ENCODE data around the gene TLCD4. TPM values are rescaled to one million over a fixed set of nuclear protein-coding genes. Genes with fewer than 3 reads are reported as not detected.
A peak's percentile ranks its signal among the peaks of the same experiment; 100 is the strongest.

TLCD4 gene
- total and polyA plus RNA-seq, 2 of the 13 experiments (the other 11 are each of a cell fraction or from before 2014, with no cell fraction given), result 4.7 to 14.5 TPM

DNA sequence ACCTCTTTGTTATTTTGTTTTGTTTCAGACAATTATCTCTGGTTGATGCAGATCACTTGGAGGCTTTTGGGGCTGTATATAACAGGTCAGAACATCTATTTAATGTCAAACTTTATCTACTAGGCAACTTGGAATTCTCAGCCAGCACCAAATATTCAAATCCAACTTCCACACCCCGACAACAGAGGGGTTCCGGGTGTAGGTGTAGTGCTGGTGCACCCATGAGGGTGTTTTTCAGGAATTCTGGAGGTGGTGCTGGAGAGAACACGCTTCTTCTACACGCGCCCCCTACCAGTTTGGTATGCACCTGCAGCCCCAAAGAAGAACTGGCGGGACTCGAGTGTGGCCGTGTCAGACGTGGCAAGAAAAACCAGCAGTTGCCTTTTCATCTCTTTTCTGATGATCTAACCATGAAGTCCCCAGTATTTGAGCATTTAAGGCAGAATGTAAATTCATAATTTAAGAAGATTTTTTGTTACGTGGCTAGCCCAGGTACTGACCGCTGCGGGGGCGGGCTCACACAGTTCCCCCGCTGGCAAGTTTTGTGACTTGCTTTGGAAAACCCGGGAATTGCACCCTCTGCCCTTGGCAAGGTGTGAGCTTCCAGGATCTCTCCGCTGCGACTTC lies 462 bp upstream of the TLCD4 start (continued):
- TF ChIP-seq ZNF891 (CRISPR knock-in tag; IDR thresholded peaks at IDR 0.05), result no peak
- TF ChIP-seq ZNF230 (CRISPR knock-in tag; IDR thresholded peaks at IDR 0.05), result no peak
- TF ChIP-seq ZFP62 (CRISPR knock-in tag; IDR thresholded peaks at IDR 0.05), result no peak
- TF ChIP-seq NFIC (IDR thresholded peaks at IDR 0.05; ENCODE audit: low read length), result no peak
- no peak for TF ChIP-seq NR2F6 (IDR thresholded peaks at IDR 0.05)
- peak; percentile 28; the same call in 1 of the 2 replicates for TF ChIP-seq NR2F6 (CRISPR knock-in tag; IDR thresholded peaks at IDR 0.05)
- no peak for TF ChIP-seq TCF12 (IDR thresholded peaks at IDR 0.05)
- no peak for TF ChIP-seq TCF12 (CRISPR knock-in tag; IDR thresholded peaks at IDR 0.05)
- TF ChIP-seq TEAD3 (CRISPR knock-in tag; optimal IDR thresholded peaks at IDR 0.05; ENCODE audit: borderline replicate concordance), result peak; percentile 95
- TF ChIP-seq ZNF501 (CRISPR knock-in tag; IDR thresholded peaks at IDR 0.05), result peak; percentile 60
- TF ChIP-seq ZNF234 (CRISPR knock-in tag; conservative IDR thresholded peaks at IDR 0.05), result no peak
- 0 out of 3 replicates have a peak, but pooled peaks have one; percentile 13 for TF ChIP-seq MXI1 (IDR thresholded peaks at IDR 0.05; ENCODE audit: borderline replicate concordance, low read depth, low read length)
- no peak for TF ChIP-seq NONO (IDR thresholded peaks at IDR 0.05)
- TF ChIP-seq NONO (CRISPR knock-in tag; conservative IDR thresholded peaks at IDR 0.05), result peak; percentile 59; the same call in 1 of the 2 replicates
- TF ChIP-seq ZNF362 (CRISPR knock-in tag; IDR thresholded peaks at IDR 0.05; ENCODE audit: borderline replicate concordance), result no peak
- TF ChIP-seq ZNF3 (CRISPR knock-in tag; IDR thresholded peaks at IDR 0.05), result no peak
- TF ChIP-seq ZNF180 (CRISPR knock-in tag; IDR thresholded peaks at IDR 0.05; ENCODE audit: borderline replicate concordance, low read depth), result no peak
- TF ChIP-seq, protein P1, sequence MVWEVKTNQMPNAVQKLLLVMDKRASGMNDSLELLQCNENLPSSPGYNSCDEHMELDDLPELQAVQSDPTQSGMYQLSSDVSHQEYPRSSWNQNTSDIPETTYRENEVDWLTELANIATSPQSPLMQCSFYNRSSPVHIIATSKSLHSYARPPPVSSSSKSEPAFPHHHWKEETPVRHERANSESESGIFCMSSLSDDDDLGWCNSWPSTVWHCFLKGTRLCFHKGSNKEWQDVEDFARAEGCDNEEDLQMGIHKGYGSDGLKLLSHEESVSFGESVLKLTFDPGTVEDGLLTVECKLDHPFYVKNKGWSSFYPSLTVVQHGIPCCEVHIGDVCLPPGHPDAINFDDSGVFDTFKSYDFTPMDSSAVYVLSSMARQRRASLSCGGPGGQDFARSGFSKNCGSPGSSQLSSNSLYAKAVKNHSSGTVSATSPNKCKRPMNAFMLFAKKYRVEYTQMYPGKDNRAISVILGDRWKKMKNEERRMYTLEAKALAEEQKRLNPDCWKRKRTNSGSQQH (CRISPR knock-in tag; IDR thresholded peaks at IDR 0.05; ENCODE audit: low read depth), result 0 out of 2 replicates have a peak, but pooled peaks have one; percentile 8
- TF ChIP-seq, protein P2, sequence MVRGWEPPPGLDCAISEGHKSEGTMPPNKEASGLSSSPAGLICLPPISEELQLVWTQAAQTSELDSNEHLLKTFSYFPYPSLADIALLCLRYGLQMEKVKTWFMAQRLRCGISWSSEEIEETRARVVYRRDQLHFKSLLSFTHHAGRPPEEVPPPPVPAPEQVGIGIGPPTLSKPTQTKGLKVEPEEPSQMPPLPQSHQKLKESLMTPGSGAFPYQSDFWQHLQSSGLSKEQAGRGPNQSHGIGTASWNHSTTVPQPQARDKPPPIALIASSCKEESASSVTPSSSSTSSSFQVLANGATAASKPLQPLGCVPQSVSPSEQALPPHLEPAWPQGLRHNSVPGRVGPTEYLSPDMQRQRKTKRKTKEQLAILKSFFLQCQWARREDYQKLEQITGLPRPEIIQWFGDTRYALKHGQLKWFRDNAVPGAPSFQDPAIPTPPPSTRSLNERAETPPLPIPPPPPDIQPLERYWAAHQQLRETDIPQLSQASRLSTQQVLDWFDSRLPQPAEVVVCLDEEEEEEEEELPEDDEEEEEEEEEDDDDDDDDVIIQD (CRISPR knock-in tag; IDR thresholded peaks at IDR 0.05; ENCODE audit: low read depth), result 0 out of 2 replicates have a peak, but pooled peaks have one; percentile 19
- 0 out of 2 replicates have a peak, but pooled peaks have one; percentile 25 for TF ChIP-seq PAX8 (CRISPR knock-in tag; IDR thresholded peaks at IDR 0.05; ENCODE audit: borderline replicate concordance)
- no peak for TF ChIP-seq KDM4B (CRISPR knock-in tag; IDR thresholded peaks at IDR 0.05)
- no peak for TF ChIP-seq ZFP37 (CRISPR knock-in tag; IDR thresholded peaks at IDR 0.05; ENCODE audit: borderline replicate concordance)
- TF ChIP-seq MED1 (CRISPR knock-in tag; IDR thresholded peaks at IDR 0.05), result peak; percentile 6; the same call in 1 of the 2 replicates
- peak; percentile 30; the same call in 1 of the 2 replicates for TF ChIP-seq GATAD1 (CRISPR knock-in tag; IDR thresholded peaks at IDR 0.05)
- 0 out of 2 replicates have a peak, but pooled peaks have one; percentile 49 for TF ChIP-seq GATAD2A (CRISPR knock-in tag; IDR thresholded peaks at IDR 0.05)
- no peak for TF ChIP-seq PRMT3 (CRISPR knock-in tag; IDR thresholded peaks at IDR 0.05; ENCODE audit: borderline replicate concordance, low read depth)
- peak; percentile 34; the same call in 1 of the 2 replicates for TF ChIP-seq ZNF614 (CRISPR knock-in tag; IDR thresholded peaks at IDR 0.05; ENCODE audit: borderline replicate concordance)
- 0 out of 2 replicates have a peak, but pooled peaks have one; percentile 22 for TF ChIP-seq ZNF546 (CRISPR knock-in tag; conservative IDR thresholded peaks at IDR 0.05)
- no peak for TF ChIP-seq CREBL2 (CRISPR knock-in tag; IDR thresholded peaks at IDR 0.05; ENCODE audit: borderline replicate concordance)
- 0 out of 2 replicates have a peak, but pooled peaks have one; percentile 13 for TF ChIP-seq FOXO1 (CRISPR knock-in tag; IDR thresholded peaks at IDR 0.05)
